Pancreas (tissue), 10 donors: Measurements from ENCODE around the gene TEX36. TPM values are rescaled to one million over a fixed set of nuclear protein-coding genes. Genes with fewer than 3 reads are reported as not detected.
"Not testable (repeated sequence)": the region's sequence is repeated elsewhere in the genome, so short reads cannot be mapped to it uniquely, and the experiment has no call there.

Experiments used
- ATAC-seq, 4 donors: fragments of 200-7000 bp; cut with Tn5 transposase; one replicate each; pipeline versions ENCODE4 v1.8.0 to v1.9.1; 2020; ENCODE audit warnings: mild to moderate bottlenecking in 4 of 4, moderate library complexity in 4 of 4
- DNase-seq, 6 donors: peaks; one replicate each; pipeline ENCODE4 v3.0.0-alpha.2; 2020
- FAIRE-seq: peaks from 2 replicates; lab custom pipeline; 2012; peaks lifted over from hg19 to GRCh38; lab: Jason Lieb, UNC
- H3K27ac ChIP-seq, 4 donors: fragments of 200-600 bp; sonication (generic); 1 replicate in 3 of 4; 2 replicates in 1 of 4; pipeline versions ENCODE4 v1.5.0 to v1.8.0; 2020
- H3K27me3 ChIP-seq, 4 donors: fragments of 200-600 bp; one replicate each; pipeline ENCODE4 v1.8.0; 2021
- H3K36me3 ChIP-seq, 3 donors: fragments of 200-600 bp; sonication (generic) in 1 of 3; one replicate each; pipeline versions ENCODE4 v1.5.0 to v1.8.0; 2020 to 2021
- H3K4me1 ChIP-seq, 3 donors: fragments of 200-600 bp; one replicate each; pipeline ENCODE4 v1.8.0; 2021
- H3K4me3 ChIP-seq, 4 donors: fragments of 200-600 bp; sonication (generic) in 2 of 4; one replicate each; pipeline versions ENCODE4 v1.5.0 to v1.8.0; 2020 to 2021
- H3K9me3 ChIP-seq, 4 donors: fragments of 200-600 bp; one replicate each; pipeline ENCODE4 v1.8.0; 2021
- CTCF ChIP-seq, 4 donors: fragments of 200-600 bp; sonication (generic) in 3 of 4; IDR thresholded peaks; one replicate each; pipeline versions ENCODE4 v1.5.0 to v1.8.0; 2021; ENCODE audit warnings: antibody characterized with exemption in 4 of 4
- WGBS, 2 donors: extraction: QIAGEN DNeasy Blood & Tissue Kit; methylation state at CpG; one replicate each; pipeline ENCODE4 v1.1.7; 2013; 5-methylcytosine and 5-hydroxymethylcytosine counted together
- intact Hi-C, 3 donors: fragments of 100-400 bp; cut with DNase I; formaldehyde crosslinking; loops; one replicate each; pipeline versions ENCODE4 v1.11.1 to v1.14.2; 2022
- polyA plus RNA-seq, 2 donors: library from polyadenylated mRNA; stranded (reverse); fragments of 200-250 nt; gene quantifications; one replicate each; pipeline ENCODE4 v1.2.3, GENCODE V29; 2013
- total RNA-seq, 6 donors: library from RNA; stranded (reverse); fragmentation: NEBNext Ultra II Directional in 4 of 6; extraction: Animal tissue kit (Norgen Biotek cat#: 25700) in 4 of 6; gene quantifications; one replicate each; pipeline versions ENCODE4 v1.2.1 to v1.2.4, GENCODE V29; 2021 to 2023
- donor health status: healthy with polysubstance abuse.
- donor health status: DM: no; HTN: no; CAD: no; lungs with moderate emphysema.
- donor health status: DM: no; HTN: no; CAD: no.
- donor health status: control.
- donor health status: control.
- donor health status: Bipolar disorder and iron deficiency.
- donor health status: DM: yes; HTN: yes; CAD: no.
- donor health status: DM: no; HTN: no; CAD: no.
- donor health status: DM: no; HTN: no; CAD: no.
- donor health status: DM: yes; HTN: yes; CAD: no.

TEX36 gene
- total and polyA plus RNA-seq, 8 donors: not detected

GRCh38 chr10:125621052-125621451 lies 61.9 kb downstream of the TEX36 start:
- Histone ChIP-seq H3K4me1 (peaks cover 0 to 2% (median 0%) of the 10 kb centered on the region in 3 donors), H3K27me3 (no peaks in the 10 kb centered on the region), H3K27ac (no peak overlapping the region), H3K4me3 (no peak overlapping the region), H3K36me3 (no peaks in the 10 kb centered on the region), H3K9me3 (no peaks in the 10 kb centered on the region)
- 91 to 98% methylated on average over 4 of the region's 4 CpGs for WGBS, 2 donors
- ATAC-seq (no peak), FAIRE-seq (no peak), DNase-seq (no peak)
- intact Hi-C loops: no loop called here
- TF ChIP-seq CTCF (IDR thresholded peaks at IDR 0.05): no peak

DNA sequence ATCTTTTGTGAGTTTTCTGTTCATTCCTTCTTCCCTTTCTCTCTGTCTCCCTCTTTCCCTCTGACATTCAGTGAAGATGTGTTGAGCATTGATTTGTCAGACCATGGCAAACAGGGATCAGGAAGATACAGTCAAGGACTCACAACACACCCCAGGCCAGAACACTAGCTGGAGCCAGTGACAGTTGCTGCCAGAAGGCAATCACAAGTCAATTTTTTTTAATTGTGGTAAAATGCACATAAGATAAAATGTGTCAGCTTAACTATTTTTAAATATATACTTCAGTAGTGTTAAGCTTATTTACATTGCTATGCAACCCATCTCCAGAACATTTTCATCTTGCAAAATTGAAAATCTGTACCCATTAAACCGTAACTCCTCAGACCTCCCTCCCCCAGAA lies 62.6 kb downstream of the TEX36 start:
- Histone ChIP-seq H3K9me3 (no peaks in the 10 kb centered on the region), H3K36me3 (no peaks in the 10 kb centered on the region), H3K4me3 (no peak overlapping the region), H3K27me3 (no peaks in the 10 kb centered on the region), H3K27ac (no peak overlapping the region), H3K4me1 (no peaks in the 10 kb centered on the region)
- TF ChIP-seq CTCF (IDR thresholded peaks at IDR 0.05): no peak
- intact Hi-C loops: no loop called here
- ATAC-seq (no peak), DNase-seq (no peak), FAIRE-seq (no peak)
- WGBS, 2 donors: 87 to 93% methylated on average over 1 of the region's 1 CpG

GRCh38 chr10:125613062-125613461 lies 69.9 kb downstream of the TEX36 start:
- FAIRE-seq, H3K9me3 ChIP-seq, H3K27me3 ChIP-seq, H3K27ac ChIP-seq, H3K4me1 ChIP-seq, ATAC-seq, H3K4me3 ChIP-seq, H3K36me3 ChIP-seq, intact Hi-C loops, DNase-seq: not testable (repeated sequence)
- WGBS, 2 donors: 91% methylated on average over 8 of the region's 8 CpGs

- Histone ChIP-seq H3K4me1 (no peaks in the 10 kb centered on the region), H3K27ac (no peak overlapping the region), H3K4me3 (no peak overlapping the region), H3K27me3 (no peaks in the 10 kb centered on the region), H3K9me3 (no peaks in the 10 kb centered on the region), H3K36me3 (no peaks in the 10 kb centered on the region)
- ATAC-seq (no peak), FAIRE-seq (no peak), DNase-seq (no peak)
- WGBS, 2 donors: 73 to 88% methylated on average over 1 of the region's 1 CpG
- intact Hi-C loops: no loop called here
- TF ChIP-seq CTCF (IDR thresholded peaks at IDR 0.05): no peak
These were observed 71.2 kb downstream of the TEX36 start for GRCh38 chr10:125611756-125612155.

DNA sequence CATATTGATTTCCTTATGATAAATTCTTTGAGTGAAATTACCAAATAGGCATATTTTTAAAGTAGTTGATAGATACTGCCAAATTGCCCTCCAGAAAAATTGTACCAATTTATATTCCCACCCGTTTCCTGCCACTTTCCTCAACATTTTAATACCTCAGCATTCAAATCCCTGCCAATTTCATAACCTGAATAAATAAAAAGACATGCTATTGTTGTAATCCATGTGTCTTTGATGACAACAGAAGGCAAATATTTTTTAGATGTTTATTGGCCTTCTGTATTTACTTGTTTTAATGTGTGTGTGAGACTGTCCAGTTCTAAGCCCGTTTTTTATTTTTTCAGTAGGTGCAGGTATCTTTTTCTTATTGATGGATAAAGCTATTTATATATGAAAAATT lies 71.7 kb downstream of the TEX36 start:
- 51 to 52% methylated on average over 2 of the region's 2 CpGs for WGBS, 2 donors
- Histone ChIP-seq H3K4me1 (no peaks in the 10 kb centered on the region), H3K9me3 (no peaks in the 10 kb centered on the region), H3K27ac (no peak overlapping the region), H3K27me3 (no peaks in the 10 kb centered on the region), H3K36me3 (no peaks in the 10 kb centered on the region), H3K4me3 (no peak overlapping the region)
- no peak for TF ChIP-seq CTCF (IDR thresholded peaks at IDR 0.05)
- FAIRE-seq (no peak), DNase-seq (no peak), ATAC-seq (no peak)
- intact Hi-C loops: no loop called here
